ENCODE measurements around the gene MUCL3.
"Not testable (repeated sequence)": the region's sequence is repeated elsewhere in the genome, so short reads cannot be mapped to it uniquely, and the experiment has no call there.

Gene MUCL3

DNA sequence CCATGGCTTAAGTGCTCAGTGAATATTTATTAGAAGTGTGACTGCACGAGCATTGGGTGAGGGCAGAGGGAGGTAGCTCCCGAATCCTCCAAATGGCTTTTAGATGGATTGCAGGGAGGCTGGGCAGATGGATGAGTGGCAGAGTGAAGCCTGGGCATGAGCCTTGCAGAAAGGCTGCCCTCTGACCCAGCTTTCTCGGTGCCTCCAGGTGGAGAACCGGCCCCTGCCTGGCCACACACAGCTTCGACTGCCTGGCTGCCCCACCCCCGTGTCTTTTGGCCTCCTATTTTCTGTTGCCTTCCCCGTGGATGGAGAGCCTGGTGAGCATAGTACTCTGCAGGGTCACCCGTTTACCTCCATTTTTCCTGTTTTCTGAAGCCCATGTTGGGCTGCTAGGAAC, 23.3 kb upstream of the MUCL3 start:
- no peak for DNase-seq (ENCODE audit: low read depth)
- TF ChIP-seq, protein P1, sequence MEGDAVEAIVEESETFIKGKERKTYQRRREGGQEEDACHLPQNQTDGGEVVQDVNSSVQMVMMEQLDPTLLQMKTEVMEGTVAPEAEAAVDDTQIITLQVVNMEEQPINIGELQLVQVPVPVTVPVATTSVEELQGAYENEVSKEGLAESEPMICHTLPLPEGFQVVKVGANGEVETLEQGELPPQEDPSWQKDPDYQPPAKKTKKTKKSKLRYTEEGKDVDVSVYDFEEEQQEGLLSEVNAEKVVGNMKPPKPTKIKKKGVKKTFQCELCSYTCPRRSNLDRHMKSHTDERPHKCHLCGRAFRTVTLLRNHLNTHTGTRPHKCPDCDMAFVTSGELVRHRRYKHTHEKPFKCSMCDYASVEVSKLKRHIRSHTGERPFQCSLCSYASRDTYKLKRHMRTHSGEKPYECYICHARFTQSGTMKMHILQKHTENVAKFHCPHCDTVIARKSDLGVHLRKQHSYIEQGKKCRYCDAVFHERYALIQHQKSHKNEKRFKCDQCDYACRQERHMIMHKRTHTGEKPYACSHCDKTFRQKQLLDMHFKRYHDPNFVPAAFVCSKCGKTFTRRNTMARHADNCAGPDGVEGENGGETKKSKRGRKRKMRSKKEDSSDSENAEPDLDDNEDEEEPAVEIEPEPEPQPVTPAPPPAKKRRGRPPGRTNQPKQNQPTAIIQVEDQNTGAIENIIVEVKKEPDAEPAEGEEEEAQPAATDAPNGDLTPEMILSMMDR (IDR thresholded peaks at IDR 0.05; ENCODE audit: insufficient read depth, low read depth, low read length, missing control alignments) = no peak
- H3K4me3 ChIP-seq (ENCODE audit: low read length) = no peak overlapping the region

DNA sequence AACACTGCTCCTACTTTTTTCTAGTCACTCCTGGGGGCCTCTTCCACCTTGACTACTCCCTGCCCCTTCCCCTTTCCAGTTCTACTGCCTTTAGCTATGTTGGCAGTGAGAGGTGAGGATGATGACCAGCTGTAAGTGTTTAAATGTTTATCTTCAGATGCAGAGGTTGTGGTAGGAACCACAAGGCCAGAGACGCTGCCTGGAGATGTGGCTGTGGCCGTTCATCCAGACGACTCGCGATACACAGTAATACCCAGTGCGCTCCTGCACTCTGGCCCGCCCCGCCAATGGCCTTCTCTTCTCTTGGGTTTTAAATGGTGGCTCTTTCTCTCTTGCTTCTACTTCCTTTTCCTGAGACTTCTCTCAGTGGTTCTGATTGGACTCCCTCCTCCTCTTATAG, 22.1 kb upstream of the MUCL3 start:
- TF ChIP-seq, protein P1 (IDR thresholded peaks at IDR 0.05; ENCODE audit: insufficient read depth, low read depth, low read length, missing control alignments) = no peak
- no peak for DNase-seq (ENCODE audit: low read depth)
- no peak overlapping the region for H3K4me3 ChIP-seq (ENCODE audit: low read length)

GRCh38 chr6:30922447-30922852, 18.3 kb upstream of the MUCL3 start:
- TF ChIP-seq, protein P1 (IDR thresholded peaks at IDR 0.05; ENCODE audit: insufficient read depth, low read depth, low read length, missing control alignments) = no peak
- DNase-seq (ENCODE audit: low read depth) = peak; percentile 53

GRCh38 chr6:30924040-30924627, 16.6 kb upstream of the MUCL3 start:
- not testable (repeated sequence) for H3K4me3 ChIP-seq (ENCODE audit: low read length); DNase-seq (ENCODE audit: low read depth)

More at GRCh38 chr6:30922447-30922852, 18.3 kb upstream of the MUCL3 start:
- H3K4me3 ChIP-seq (ENCODE audit: low read length) = no peak overlapping the region

- peak; percentile 44 for DNase-seq (ENCODE audit: low read depth)
- H3K4me3 ChIP-seq (ENCODE audit: low read length) = no peak overlapping the region
- TF ChIP-seq, protein P1 (IDR thresholded peaks at IDR 0.05; ENCODE audit: insufficient read depth, low read depth, low read length, missing control alignments) = no peak
Observed at GRCh38 chr6:30926644-30927043, 14.1 kb upstream of the MUCL3 start.

- not testable (repeated sequence) for DNase-seq (ENCODE audit: low read depth); H3K4me3 ChIP-seq (ENCODE audit: low read length)
Observed at GRCh38 chr6:30927080-30927479, 13.7 kb upstream of the MUCL3 start.

GRCh38 chr6:30928677-30929076, 12.1 kb upstream of the MUCL3 start:
- H3K4me3 ChIP-seq (ENCODE audit: low read length) = no peak overlapping the region
- no peak for DNase-seq (ENCODE audit: low read depth)
- TF ChIP-seq, protein P1 (IDR thresholded peaks at IDR 0.05; ENCODE audit: insufficient read depth, low read depth, low read length, missing control alignments) = no peak

GRCh38 chr6:30930506-30930905, 10.3 kb upstream of the MUCL3 start:
- TF ChIP-seq, protein P1 (IDR thresholded peaks at IDR 0.05; ENCODE audit: insufficient read depth, low read depth, low read length, missing control alignments) = no peak
- no peak overlapping the region for H3K4me3 ChIP-seq (ENCODE audit: low read length)
- DNase-seq (ENCODE audit: low read depth) = no peak

Data from epithelial cell of esophagus (primary cell).